Myocyte (in vitro differentiated cells): Measurements from ENCODE around the gene RARS2. TPM values are rescaled to one million over a fixed set of nuclear protein-coding genes. Genes with fewer than 3 reads are reported as not detected.
A peak's percentile ranks its signal among the peaks of the same experiment; 100 is the strongest.
"Not testable (repeated sequence)": the region's sequence is repeated elsewhere in the genome, so short reads cannot be mapped to it uniquely, and the experiment has no call there.

Source experiments
- DNase-seq: peaks from one replicate; pipeline ENCODE4 v3.0.0-alpha.2; 2012; ENCODE audit warnings: low read depth
- total RNA-seq: library from RNA; depleted of rRNA; stranded (reverse); fragments of >200 nt; gene quantifications from 2 replicates; pipeline ENCODE4 v1.2.3, GENCODE V29; 2014

RARS2 gene
- total RNA-seq, 1 donor from 2014 or later: 28.7 TPM

DNA sequence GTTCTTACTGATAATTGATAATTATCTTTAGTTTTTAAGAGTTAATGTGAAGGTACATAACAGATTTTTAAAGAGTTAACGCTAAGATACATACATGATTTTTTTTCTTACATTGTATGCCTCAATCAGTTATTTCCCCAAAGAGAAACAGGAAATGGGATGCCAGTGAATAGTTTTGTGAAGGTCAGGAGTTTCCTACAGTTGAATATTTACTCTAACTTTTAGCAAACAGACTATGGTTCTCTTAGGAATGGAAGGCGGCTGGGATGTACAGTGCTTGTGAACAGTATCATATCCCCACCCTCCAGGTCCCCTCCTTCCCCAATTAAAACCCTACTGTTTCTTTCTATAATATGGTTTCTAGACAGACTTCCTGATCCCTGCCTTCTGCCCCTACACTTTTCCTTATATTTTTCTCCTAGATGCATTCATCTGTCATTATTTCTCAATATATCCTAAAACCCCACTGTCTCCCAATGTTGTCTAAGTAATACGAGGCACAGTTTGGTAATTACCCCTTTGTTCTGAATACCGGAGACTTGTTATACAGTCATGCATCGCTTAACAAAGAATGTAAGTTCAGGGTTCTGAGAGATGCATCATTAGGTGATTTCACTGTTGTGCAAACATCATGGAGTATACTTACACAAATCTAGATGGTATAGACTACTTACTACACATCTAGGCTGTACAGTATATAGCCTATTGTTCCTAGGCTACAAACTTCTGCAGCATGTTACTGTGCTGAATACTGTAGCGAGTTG lies 87.8 kb downstream of the RARS2 start:
- no peak for DNase-seq

DNA sequence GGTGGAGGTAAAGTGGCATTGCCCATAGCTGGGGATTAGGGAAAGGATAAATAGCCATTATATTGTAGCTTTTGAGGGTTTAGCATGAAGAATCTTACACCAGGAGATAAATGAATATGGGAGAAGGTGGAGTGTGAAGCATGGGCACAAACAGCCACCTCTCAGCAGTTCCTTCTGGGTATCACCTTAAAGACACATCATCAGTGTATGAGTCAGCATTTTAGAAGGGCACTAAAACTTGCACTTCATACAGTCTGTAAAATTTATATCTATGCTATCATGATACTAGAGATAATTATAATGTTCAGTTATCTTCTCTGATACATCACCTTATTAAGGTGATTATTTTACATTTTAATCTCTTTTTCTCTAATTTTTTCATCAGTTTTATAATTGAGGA lies 91.7 kb downstream of the RARS2 start:
- no peak for DNase-seq

DNA sequence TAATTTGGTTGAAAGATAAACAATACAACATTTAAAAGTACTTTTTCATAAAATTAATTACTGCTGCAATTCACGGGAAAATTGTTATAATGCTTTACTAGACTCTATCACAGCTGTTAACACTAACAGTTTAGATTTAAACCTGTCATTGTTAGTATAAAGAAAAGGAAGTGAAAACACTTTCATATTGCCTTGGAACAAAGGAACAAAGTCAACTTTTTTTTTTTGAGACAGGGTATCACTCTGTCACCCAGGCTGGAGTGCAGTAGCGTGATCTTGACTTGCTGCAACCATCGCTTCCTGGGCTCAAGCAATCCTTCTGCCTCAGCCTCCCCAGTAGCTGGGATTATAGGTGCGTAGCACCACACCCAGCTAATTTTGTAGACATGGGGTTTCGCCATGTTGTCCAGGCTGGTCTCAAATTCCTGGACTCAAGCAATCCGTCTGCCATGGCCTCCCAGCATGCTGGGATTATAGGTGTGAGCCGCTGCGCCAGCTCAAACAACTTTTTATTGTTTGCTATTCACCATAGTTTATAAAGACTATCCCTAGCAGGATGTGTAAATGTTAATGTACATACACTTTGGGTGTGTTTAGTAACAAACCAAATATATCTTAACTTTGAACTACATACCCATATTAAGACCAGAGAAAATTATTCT lies 94.9 kb downstream of the RARS2 start:
- DNase-seq: no peak

DNA sequence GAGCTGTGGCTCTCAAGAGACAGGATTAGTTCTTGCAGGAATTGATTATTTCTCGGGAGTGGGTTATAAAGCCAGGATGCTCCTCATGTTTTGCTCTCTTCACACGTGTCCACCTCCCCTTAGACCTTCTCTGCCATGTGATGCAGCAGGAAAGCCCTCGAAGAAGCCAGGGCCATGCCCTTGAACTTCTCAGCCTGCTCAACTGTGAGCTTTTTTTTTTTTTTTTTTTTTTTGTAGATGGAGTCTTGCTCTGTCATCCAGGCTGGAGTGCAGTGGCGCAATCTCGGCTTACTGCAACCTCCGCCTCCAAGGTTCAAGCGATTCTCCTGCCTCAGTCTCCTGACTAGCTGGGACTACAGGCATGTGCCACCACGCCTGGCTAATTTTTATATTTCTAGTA lies 100.5 kb downstream of the RARS2 start:
- not testable (repeated sequence) for DNase-seq

DNA sequence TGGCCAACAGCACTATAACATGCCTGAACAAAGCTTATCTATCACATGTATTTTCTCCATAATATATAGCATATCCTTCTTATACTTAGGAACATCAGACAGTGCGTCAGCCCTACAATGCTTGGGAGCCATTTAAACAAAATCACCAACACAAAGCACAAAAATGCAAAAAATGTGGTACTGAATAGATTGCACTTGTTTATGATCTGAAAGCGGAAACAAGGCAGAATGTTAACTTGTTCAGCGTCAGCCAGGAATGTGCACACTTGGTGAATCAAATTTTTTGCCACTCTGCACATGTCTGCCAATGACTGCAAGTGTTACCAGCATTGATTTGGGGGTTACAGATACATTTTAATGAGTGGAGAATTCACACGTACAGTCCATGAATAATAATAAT lies 102.2 kb downstream of the RARS2 start:
- no peak for DNase-seq

DNA sequence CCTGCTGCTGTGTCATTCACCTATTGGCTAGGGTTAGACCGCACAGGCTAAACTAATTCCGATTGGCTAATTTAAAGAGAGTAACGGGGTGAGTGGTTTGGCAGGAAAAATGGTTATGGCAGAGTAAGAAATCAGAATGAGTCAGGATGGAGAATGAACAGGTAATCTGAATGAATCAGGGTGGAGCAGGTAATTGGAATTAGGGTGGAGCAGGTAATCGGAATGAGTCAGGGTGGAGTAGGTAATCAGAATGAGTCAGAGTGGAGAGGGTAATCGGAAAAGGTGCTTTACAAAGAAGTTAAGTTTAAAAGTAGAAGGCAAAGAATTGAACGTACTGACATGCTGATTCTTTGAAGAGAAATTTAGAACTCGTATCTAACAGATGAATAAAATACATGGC lies 105.3 kb downstream of the RARS2 start:
- DNase-seq: no peak

DNA sequence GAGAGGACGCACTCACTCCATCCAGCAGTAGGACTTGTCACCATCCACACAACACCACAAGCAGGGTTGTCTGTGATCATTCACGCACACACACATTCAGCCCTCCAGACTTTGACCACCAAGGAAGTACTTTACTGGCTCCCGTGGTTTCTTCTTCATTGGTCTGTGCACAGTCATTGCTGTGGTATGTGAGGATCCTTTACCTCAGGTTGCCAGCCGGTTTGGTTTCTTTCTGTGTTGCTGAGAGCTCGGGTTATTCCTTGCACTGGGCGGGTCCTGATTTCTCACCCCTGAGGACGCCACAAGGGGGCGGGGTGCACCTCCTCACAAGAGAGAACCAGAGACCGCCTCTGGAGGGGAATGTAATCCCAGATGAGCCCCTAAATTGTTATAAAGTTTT lies 105.9 kb downstream of the RARS2 start:
- DNase-seq: peak; percentile 71

DNA sequence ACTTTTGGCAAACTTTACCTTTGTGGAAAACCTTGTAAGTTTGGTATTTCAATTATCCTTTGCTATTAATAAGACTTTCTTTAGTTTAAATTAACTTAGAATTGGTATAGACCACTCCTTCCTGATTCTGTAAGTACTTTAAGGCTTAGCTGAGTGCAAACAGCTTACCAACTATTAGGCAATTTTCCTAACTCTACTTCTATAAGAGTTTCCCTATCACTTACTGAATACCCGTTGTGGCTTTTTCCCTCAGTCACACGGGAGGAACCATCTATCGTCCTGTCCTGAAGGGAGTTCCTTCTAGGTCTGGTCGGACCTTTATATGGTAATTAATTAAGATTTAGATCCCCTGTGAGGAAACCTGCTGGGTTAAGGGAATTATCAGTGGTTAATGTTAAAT lies 107.4 kb downstream of the RARS2 start:
- no peak for DNase-seq

DNA sequence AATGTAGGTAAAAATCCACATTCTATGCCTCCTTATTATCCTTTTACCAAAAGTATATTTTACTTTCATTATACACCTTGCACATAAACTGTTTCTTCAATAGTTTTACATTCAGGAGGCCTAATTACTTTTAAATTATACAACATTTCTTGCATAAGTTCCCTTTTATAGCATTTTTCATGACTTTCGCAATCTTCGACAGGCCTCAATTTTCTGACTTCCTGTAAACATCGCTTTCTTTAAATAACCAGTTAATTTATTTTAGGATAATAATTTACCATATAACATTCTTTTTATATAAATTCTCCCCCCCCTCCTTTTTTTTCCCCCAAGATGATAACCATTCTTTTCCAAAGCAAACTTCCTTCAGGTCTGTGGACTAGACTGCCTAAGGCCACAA lies 107.9 kb downstream of the RARS2 start:
- DNase-seq: no peak

DNA sequence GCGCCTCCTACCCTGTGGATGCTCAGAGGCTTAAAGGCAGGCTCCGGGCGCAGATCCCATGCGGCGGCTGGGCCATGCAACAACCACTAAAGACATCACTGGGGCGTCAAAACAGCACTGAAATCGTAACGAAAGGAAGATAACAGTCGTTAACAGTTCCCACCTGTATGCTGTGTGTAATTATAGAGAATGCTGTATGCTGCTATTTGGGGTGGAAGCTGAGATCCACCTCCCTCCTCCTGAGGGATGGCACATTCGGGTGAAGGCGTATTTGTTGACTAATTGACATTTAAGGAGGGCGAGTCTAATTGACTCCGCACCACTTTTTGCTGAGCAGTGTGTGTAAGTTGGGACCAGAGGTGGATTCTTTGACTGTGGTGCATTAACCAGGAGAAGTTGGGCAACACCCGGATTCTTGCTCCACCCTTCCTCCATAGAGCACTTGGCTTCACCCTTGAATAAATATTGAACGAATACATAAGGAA lies 116.3 kb downstream of the RARS2 start:
- no peak for DNase-seq

DNA sequence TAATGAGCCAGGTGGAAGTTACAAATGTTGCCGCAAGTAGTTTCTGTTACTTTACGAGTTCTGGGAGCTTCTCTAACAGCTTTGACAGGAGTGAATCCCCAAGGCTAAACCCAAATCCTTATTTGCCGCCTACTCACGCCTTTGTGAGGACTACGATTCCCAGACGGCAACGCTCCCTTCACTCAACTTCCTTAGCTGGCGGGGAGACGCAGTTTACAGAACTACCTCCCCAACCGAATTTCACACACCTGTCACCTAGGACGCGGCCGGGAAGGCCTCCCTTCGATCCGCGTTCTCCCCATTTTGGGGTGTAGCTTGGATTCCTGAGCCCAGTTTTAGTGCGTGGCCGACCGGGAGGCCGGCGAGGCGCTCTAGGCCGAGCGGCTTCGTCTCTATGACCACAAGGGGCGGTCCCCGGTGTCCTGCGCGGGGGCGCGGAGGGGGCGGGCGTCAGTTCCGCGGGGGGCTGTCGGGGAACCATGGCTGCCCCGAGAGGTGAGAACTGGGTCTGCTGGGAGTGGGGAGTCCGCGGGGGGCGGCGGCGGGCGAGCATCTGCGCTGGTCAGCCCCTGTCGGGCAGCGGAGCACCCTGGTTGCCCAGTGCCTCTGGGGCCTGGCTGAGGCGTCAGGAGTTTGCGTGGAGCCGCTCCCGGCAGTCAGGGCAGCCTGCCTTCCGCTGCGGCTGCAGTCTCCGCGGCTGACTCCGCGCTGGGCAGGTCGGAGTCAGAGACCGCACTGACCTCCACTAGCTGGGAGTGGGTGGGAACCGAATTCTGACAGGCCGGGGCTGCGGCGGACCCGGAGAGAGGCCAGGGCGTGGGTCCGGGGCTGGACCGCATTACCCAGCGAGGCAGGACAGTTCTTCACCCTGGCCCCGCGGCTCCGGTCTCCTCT lies 117.0 kb downstream of the RARS2 start, which contains the start of gene SLC35A1:
TSS of gene SLC35A1 (plus strand) at position 450 of the 894 bp plus-strand sequence. CDS start at position 480, 30 bp downstream.
- DNase-seq: peak; percentile 90

DNA sequence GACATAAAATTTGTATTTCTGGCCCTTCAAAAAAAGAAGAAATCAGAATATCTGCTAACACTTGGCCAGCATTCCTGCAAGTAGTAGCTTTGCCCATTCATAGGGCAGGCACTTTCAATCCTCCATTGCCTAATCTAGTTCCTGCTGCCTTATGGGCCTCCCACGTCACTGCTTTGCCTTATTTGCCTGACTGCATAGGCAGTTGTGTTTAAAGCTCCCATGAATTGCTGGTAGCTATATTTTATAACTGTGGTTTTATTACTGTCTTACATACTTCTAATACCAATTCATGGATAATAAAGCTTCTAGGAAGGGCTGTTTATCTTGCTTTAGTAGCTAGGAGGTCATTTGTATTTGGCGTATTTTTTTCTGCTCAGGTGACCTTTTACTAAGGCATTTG lies 124.7 kb downstream of the RARS2 start:
- DNase-seq: no peak

Other genes starting within 250 kb of the RARS2 start
- gene C6orf163, start 245.2 kb downstream of the RARS2 start, total RNA-seq: 0.10 and 0.75 TPM in 2 replicates
- gene CFAP206, start 182.0 kb downstream of the RARS2 start, total RNA-seq: not detected in 2 replicates
- gene SLC35A1, start 117.0 kb downstream of the RARS2 start, total RNA-seq: 10.9 and 16.7 TPM in 2 replicates
- gene ORC3, start 148 bp upstream of the RARS2 start, total RNA-seq: 29.8 and 31.4 TPM in 2 replicates
- 23.7 and 31.0 TPM in 2 replicates for gene AKIRIN2, start 112.2 kb upstream of the RARS2 start, total RNA-seq